HG03460 (cell line): ENCODE results near the gene PIEZO2.
"Not testable (repeated sequence)": the region's sequence is repeated elsewhere in the genome, so short reads cannot be mapped to it uniquely, and the experiment has no call there.

Experiments
- ATAC-seq: cut with Tn5 transposase; IDR thresholded peaks from one replicate; pipeline ENCODE4 v1.9.1; 2021; ENCODE audit not compliant: unreplicated experiment

The PIEZO2 gene

DNA sequence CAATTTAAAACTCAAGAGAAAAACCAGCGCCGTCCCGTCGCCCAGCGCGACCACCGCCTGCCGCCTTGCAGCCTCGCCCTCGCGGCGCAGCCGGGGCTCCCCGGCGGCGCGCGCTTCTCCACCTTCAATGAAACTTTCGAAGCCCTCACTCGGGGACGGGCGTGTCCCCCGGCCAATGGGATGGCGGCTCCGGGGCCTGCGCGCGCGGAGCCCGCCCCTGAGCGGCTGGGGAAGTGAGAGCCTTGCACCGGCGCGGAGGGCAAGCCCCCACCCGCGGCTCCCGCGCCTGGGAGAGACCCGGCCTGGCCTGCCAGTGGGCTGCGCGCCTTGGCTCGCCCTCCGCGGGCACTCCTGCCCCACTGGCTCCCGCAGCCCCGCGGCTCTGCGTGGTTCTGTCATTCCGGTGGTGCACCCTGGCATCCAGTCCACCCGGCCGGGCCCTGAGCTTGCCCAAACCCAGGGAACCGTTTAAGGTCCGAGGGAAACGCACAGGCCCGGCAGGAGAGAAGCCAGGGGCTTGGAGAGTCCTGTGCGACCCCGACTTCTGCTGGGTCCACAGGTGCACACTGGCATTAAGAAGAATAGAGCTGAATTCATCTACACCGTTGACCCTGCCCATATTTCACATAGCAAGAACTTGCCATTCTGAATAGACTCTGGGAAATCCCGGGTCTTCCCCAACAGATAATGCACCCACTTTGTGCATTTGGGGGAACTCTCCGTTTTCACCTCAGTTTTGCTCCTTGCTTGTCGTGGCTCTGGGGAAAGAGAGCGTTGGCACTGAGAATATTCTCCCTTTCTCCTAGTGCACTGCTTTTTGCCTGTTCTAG, at the start of gene PIEZO2:
TSS of gene PIEZO2 (minus strand) at position 129 of the 830 bp plus-strand sequence. CDS start 981 bp downstream, outside the sequence.
- ATAC-seq, result no peak

DNA sequence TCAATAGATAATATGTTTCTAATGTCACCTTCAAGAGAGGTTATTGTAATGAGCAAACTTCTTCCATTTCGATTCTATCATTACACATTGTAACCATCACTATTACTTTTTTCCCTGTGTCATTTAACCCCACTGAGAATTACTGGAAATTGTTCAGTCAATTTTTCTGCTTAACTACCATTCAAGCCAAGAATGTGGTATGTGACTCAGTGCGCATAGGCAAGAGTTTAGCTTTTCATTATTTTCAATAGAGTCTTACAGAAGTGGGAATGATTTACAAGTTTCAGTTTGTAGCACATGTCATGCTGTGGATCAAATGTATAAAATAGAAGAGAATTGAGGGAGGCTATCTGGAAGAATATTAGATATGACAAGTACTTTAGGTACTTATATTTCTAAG, 34.3 kb upstream of the PIEZO2 start:
- no peak for ATAC-seq

DNA sequence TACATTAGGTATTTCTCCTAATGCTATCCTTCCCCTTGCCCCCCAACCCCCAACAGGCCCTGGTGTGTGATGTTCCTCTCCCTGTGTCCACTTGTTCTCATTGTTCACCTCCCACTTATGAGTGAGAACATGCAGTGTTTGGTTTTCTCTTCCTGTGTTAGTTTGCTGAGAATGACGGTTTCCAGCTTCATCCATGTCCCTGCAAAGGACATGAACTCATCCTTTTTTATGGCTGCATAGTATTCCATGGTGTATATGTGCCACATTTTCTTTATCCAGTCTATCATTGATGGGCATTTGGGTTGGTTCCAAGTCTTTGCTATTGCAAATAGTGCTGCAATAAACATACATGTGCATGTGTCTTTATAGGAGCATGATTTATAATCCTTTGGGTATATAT, 32.3 kb upstream of the PIEZO2 start:
- ATAC-seq, result not testable (repeated sequence)

DNA sequence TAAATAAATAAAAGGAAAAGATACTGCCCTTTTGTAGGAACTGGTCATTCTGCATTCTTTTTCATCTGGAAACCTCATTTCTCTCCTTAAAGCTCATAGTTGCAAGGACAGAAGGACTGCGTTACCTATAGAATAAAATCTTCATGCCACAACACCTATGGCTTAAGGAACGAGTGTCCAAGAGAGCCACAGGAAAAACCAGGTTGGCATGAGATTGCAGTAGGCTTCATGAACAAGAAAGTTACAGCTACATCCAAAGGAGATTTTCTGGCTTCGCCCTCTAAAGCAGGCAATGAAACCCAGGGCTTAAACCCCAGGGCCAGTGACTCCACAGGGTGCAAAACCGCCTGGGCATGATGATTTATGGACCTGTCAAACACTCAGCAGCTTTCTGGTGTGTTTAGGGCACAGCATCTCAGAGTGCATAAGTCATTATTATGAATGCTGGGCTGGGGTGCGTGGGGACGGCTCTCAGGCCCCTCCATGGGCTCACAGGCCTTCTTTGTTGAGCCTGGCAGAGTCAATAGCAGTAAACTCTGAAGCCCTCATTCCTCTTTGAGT, 30.7 kb upstream of the PIEZO2 start:
- no peak for ATAC-seq

GRCh38 chr18:11178951-11179549, 29.7 kb upstream of the PIEZO2 start:
- no peak for ATAC-seq

- no peak for ATAC-seq
These were observed 28.0 kb upstream of the PIEZO2 start for GRCh38 chr18:11177382-11177781.

DNA sequence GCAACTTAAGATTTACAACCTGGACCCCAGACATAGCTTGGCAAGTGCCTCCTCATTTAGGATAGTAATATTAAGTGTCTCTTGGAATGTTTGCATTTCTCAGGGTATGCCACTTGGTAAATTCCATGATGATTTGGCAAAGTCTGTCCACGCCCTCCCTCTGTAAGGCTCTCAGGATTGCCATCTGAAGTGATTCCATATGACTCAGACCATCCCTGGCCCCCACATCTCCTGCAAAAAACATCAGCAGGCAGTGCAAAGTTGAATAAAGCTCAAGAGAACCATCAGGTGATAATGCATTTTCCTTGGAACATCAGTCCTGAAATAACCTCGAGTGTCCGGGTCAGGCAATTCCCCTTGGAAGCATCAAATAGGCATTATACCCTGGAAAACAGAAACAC, 27.1 kb upstream of the PIEZO2 start:
- no peak for ATAC-seq

DNA sequence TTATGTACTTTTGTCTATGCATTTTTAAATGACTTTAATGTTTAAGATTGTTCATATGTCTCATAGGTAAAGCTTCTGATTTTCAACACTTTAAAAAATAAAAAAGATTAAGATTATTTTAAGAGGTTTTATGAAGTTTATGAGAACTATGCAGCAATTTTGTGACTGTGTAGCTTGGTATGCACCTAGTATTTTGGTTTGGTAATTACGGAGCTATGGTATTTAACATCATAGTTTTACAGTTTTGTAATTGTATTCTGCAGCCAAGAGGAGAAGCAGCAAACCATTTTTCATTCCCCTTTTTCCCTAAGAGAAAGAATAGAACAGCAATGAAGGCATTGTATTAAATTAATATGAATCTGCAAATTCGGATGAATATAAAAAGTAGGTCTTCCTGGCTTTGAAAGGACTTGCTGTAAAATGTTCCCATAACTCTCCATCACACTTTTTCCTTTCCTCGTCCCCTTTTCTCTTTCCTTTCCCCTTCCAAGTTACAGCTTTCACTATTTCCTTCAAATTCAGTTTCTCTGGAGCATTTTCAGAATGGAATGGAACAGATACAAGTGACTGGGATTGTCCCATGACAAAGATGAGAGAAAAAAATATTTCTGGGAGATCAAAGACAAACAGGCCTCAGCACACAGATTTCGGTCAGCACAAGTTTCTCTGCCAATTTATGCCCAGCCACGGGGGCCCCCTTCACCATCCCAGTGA, 26.1 kb upstream of the PIEZO2 start:
- no peak for ATAC-seq

- ATAC-seq, result not testable (repeated sequence)
These were observed 24.8 kb upstream of the PIEZO2 start for GRCh38 chr18:11174179-11174578.

DNA sequence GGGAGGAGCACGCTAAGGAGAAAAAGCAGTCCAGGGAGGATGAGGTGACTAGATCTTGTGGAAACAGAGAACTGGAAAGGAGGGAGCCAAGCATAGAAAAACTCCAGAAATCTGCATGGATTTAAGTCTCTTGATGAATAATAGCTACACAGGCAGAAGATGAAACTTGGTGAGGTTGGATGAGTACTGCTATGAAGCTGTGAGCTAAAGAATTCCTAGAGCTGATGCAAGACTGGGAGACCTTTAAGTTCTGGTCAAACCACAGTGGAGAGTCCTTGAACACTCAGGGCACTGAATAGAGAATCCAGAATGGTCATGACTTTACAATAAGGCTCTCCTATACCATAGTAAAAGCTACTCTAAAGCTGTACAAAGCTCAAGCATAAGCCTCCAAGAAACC, 18.4 kb upstream of the PIEZO2 start:
- ATAC-seq, result no peak

DNA sequence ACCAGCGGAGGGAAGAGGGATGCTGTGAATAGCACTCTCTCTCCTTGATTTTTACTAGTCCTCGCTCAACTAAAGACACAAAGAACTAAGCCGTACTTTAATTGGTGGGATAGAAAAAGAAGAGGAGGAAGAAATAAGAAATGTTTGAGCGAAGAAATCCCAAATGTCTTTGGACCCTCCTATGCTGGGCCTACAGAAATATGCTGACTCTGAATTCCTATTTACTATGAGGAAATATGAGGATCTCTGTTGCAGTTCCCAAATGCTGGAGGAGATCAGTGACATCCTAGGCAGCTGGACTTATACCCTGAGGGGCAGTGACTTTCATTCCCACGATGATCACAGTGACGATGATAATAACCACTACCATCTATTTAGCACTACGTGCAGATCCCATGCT, 16.6 kb upstream of the PIEZO2 start:
- ATAC-seq, result no peak

DNA sequence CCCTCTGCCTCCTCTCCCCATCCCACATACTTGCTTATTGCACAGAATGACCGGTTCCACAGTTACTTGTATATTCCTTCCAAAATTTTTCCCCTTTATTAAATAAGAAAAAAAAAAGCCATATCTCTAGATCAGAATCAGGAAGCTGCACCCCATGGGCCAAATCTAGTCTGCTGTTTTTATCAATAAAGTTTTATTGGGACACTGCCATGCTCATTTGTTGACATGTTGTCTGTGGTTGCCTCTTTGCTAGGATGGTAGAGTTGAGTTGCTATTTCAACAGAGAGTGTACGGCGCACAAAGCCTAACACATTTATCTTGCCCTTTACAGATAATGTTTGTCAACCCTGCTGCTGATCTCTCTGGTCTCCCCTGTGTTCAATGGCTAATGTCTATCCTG, 15.8 kb upstream of the PIEZO2 start:
- no peak for ATAC-seq

GRCh38 chr18:11163665-11164064, 14.3 kb upstream of the PIEZO2 start:
- no peak for ATAC-seq

GRCh38 chr18:11162889-11163288, 13.5 kb upstream of the PIEZO2 start:
- ATAC-seq, result no peak

DNA sequence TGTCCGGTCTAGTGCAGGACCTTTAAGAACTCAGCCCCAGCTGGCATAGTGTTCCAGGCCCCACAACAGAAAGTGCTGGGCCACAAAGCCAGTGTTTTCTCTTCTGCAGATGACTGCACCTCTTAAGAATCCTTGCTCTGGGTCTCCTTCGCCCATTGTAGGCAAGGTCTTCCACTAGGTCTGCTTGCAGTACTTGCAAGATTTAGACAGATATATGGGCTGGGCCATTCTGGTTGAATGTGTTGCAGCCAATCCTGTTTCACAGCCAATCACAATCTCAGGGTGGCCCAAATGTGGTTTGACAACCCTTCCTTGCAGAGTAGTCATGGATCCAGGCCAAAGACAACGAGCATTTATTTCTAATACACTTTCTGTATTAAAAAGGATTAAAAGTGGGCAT, 13.1 kb upstream of the PIEZO2 start:
- ATAC-seq, result no peak

GRCh38 chr18:11160313-11160712, 10.9 kb upstream of the PIEZO2 start:
- ATAC-seq, result no peak

- ATAC-seq, result no peak
These were observed 10.5 kb upstream of the PIEZO2 start for GRCh38 chr18:11159844-11160243.

GRCh38 chr18:11156978-11157377, 7.6 kb upstream of the PIEZO2 start:
- ATAC-seq, result no peak

GRCh38 chr18:11155034-11155759, 5.8 kb upstream of the PIEZO2 start:
- no peak for ATAC-seq

DNA sequence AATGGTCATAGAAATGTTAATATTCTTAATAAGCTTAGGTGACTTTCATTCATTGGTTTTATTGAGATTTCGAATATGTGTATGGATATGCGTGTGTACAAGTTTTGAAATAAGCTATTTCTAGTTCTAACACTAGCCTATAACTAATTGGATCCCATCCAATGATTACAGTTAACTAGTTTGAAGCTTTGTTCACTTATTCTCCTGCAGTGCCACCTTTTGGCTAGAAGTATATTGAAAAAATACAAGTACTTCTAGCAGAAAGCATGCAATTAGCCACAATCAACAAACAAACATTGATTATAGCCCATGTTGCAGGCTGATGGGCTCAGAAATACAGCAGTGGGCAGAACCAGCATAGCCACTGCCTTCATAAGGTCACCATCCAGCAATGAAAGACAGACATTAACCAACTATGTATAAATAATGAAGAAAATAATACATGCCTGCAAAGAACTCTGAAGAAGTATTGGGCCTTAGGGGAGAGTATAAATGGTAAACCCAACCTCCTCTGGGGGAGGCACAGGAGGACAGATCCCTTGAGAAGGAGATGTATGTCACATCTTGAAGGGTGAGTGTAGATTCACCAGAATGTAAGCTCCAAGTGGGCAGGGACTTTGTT, 5.1 kb upstream of the PIEZO2 start:
- no peak for ATAC-seq

DNA sequence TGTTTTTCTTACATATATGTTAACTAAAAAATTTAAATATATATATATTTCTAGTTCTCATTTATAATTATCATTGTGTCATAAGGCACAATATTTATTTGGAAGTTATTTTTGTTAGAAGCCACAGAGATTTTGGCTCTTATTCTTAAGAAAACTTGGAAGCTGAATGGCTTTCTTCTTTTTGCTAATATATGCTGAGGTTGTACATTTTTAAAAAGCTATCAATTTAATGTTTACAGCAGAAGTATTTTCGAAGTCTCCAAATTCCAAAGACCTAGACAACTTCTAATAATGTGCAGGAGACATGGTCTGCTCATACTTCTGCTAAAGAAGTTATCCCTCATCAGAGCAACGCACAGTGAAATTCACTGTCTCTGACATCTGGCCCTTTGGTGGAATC, 3.7 kb upstream of the PIEZO2 start:
- no peak for ATAC-seq
